AG09319 (cell line): ENCODE results near the gene PAK3.
A peak's percentile ranks its signal among the peaks of the same experiment; 100 is the strongest.

Experiments
- DNase-seq: peaks from one replicate; pipeline ENCODE4 v3.0.0-alpha.2; 2010; ENCODE audit warnings: low read depth; ENCODE audit errors: extremely low read depth
- TF ChIP-seq, protein P1 (sequence below): IDR thresholded peaks from 2 replicates; pipeline ENCODE4 v1.5.1; 2011; ENCODE audit warnings: low read depth, mild to moderate bottlenecking, inconsistent platforms, low read length, moderate library complexity

PAK3 gene

DNA sequence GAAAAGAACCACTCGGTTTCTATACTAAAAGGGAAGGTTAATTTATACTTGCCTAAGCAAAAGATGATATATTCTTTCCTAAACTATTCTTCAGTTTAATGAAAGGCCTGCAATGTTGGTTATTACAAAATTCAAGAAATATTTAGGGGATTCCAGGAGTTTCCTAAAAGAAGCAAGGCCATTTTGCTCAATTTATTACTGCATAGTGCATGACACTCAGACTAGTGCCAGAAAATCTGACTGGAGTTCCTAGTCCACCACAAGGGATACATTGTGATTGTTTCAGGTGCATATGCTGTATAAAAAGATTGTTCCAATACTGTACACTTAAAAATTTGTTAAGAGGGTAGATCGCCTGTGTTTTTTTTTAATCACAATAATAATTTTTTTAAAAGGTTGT is 95.6 kb downstream of the PAK3 start:
- TF ChIP-seq, protein P1, sequence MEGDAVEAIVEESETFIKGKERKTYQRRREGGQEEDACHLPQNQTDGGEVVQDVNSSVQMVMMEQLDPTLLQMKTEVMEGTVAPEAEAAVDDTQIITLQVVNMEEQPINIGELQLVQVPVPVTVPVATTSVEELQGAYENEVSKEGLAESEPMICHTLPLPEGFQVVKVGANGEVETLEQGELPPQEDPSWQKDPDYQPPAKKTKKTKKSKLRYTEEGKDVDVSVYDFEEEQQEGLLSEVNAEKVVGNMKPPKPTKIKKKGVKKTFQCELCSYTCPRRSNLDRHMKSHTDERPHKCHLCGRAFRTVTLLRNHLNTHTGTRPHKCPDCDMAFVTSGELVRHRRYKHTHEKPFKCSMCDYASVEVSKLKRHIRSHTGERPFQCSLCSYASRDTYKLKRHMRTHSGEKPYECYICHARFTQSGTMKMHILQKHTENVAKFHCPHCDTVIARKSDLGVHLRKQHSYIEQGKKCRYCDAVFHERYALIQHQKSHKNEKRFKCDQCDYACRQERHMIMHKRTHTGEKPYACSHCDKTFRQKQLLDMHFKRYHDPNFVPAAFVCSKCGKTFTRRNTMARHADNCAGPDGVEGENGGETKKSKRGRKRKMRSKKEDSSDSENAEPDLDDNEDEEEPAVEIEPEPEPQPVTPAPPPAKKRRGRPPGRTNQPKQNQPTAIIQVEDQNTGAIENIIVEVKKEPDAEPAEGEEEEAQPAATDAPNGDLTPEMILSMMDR = no peak
- no peak for DNase-seq

DNA sequence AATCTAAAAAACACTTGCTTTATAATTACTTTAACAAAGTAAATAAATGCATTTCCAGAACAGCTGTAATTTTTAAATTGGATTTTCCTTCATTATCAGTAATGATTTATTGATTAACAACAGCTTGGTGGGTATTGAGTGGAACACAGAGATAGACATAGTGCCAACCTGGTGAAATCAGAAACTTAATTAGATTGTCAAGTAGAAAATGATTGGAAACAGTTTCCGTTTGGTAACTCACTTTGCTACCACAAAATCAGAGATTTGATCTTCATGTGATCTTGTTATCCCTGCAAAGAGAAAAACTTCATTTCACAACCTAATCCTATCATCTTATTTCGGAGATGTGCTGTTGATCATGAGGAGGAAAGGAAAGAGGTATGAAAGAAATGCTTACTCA is 103.5 kb downstream of the PAK3 start:
- no peak for DNase-seq
- TF ChIP-seq, protein P1 = no peak

DNA sequence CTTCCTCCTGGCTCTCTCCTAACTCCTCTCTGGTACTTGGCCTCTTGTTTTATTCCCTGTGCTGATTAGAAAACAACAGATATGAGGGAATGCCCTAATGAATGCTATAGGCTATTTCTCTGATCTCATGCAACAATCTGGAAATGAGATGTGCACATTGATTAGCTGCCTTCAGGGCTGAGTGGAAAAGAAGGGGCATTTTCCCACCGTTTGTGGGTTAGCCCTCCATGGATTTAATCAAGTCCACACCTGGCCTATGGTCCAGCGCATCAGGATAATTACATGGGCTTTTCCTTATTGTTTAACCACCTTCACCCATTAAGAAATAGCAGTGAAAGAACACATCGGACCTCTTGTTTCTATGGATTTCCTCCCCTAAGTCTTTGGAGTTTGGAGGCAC is 104.3 kb downstream of the PAK3 start:
- TF ChIP-seq, protein P1 = no peak
- DNase-seq = no peak

DNA sequence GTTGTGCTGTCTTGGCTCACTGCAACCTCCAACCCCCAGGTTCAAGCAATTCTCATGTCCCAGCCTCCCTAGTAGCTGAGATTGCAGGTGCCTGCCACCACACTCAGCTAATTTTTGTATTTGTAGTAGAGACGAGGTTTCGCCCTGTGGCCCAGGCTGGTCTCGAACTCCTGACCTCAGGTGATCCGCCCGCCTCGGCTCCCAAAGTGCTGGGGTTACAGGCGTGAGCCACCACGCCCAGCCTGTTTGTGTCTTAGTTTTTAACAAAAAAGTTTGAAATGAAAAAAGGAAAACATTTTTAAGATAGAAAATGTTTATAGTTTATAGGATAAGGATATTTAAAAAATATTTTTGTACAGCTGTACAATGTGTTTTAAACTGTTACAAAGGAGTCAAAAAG is 111.9 kb downstream of the PAK3 start:
- TF ChIP-seq, protein P1 = no peak
- no peak for DNase-seq

DNA sequence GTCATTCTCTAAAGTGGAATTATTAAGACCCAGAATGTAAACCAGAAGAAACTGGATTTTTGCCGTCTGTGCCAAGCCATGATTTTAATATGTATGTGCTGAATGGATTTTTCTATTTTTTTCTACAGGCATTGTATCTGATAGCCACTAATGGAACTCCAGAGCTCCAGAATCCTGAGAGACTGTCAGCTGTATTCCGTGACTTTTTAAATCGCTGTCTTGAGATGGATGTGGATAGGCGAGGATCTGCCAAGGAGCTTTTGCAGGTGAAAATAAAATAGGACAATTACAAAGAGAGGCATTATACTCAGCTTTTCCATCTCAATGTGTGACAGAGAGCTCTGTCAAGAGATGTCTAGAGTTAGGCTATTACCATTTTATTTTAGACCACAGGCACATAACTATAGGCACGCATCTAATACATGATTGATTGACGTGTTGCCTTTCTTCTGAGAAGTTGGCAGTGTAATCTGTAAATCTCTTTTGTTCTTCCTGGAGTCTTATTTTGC is 120.4 kb downstream of the PAK3 start:
- DNase-seq = no peak
- TF ChIP-seq, protein P1 = no peak

DNA sequence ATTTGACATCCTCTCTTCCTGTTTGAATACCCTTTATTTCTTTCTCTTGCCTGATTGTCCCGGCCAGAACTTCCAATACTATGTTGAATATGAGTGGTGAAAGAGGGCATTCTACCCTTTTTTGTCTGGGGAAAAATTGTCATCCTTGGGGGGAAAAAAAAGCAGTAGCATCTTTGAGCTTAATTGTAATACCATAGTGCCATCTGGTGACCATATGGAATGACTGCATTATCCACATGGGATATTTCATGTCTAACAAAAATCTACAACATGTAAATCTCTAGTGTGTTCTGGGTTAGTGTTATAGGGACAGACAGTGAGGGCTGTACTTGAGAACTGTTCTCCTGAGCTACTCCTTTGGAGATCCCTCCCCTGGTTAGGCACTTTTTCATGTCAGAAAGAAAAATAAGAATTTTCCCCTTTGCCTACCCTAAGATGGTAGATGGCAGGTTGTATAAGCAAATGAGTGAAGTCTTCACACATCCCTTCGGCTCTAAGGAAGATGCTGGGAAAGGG is 148.3 kb downstream of the PAK3 start:
- peak; percentile 0 for DNase-seq
- TF ChIP-seq, protein P1 = peak; percentile 40

DNA sequence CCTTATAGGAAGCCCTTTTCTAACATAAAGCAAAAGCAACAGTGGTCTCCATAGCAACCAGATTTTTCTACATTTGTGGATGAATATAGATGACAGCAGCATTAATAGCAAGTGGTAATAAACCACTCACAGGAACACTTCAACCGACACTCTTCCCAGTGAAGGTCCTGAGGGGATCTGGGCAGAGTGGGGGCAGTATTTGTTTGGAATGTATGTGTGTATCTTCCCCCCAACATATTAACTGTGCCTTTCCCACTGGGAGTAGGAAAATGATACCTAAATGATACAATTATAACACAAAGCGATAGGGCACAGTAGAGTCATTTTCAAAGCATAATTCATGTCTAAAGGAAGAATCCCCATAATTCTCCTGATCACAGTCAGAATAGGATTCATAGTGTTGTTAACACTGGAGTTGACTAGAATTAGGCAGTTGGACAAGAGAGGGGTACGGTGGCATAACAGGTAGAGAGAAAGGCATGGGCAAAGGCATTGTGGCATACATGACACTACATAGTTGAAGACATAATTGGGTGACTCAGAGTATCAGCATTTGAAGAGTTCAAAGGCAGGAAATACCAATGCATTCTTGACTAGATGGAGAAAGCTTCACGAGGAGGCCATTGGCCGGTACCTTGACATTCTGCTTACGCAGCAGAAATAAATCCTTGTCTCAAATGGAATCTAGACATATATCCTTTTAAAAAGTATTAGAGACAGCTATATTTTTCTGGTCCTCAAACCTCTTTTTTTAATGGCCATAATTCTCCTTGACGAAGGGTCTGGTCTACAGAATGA is 159.1 kb downstream of the PAK3 start:
- TF ChIP-seq, protein P1 = no peak
- no peak for DNase-seq
